Right cardiac atrium (tissue), 5 donors: ENCODE measurements around the gene CCDC141. TPM values are rescaled to one million over a fixed set of nuclear protein-coding genes. Genes with fewer than 3 reads are reported as not detected.

ENCODE experiments used
- ATAC-seq, 2 donors: fragments of 200-7000 bp; cut with Tn5 transposase; one replicate each; pipeline versions ENCODE4 v1.8.0 to v1.9.1; 2020; ENCODE audit warnings: moderate library complexity in 2 of 2, mild to moderate bottlenecking in 1 of 2
- DNase-seq, 3 donors: peaks; one replicate each; pipeline ENCODE4 v3.0.0-alpha.2; 2020
- H3K27ac ChIP-seq: one replicate; pipeline ENCODE4 v1.5.1; 2013; ENCODE audit warnings: mild to moderate bottlenecking, low read length, control low read depth, moderate library complexity
- H3K27me3 ChIP-seq: one replicate; pipeline ENCODE4 v1.6.1; 2013; ENCODE audit not compliant: control insufficient read depth, insufficient read depth
- H3K4me1 ChIP-seq: one replicate; pipeline ENCODE4 v1.6.1; 2013; ENCODE audit warnings: low read length; ENCODE audit not compliant: control insufficient read depth, insufficient read depth
- H3K4me3 ChIP-seq: one replicate; pipeline ENCODE4 v1.5.1; 2013; ENCODE audit warnings: low read length, control low read depth
- H3K9me3 ChIP-seq: one replicate; pipeline ENCODE4 v1.6.1; 2013; ENCODE audit warnings: low read length; ENCODE audit not compliant: control insufficient read depth
- WGBS: extraction: QIAGEN DNeasy Blood & Tissue Kit; methylation state at CpG from one replicate; pipeline ENCODE4 v1.1.7; 2013; 5-methylcytosine and 5-hydroxymethylcytosine counted together
- intact Hi-C, 4 donors: fragments of 100-400 bp; cut with DNase I; formaldehyde crosslinking; loops; one replicate each; pipeline versions ENCODE4 v1.11.0 to v1.14.0; 2022 to 2023
- polyA plus RNA-seq: library from polyadenylated mRNA; stranded (reverse); fragments of 200-250 nt; gene quantifications from one replicate; pipeline ENCODE4 v1.2.3, GENCODE V29; 2013
- total RNA-seq, 4 donors: library from RNA; stranded (reverse); fragmentation: NEBNext Ultra II Directional; extraction: Animal tissue kit (Norgen Biotek cat#: 25700); gene quantifications; one replicate each; pipeline ENCODE4 v1.2.1, GENCODE V29; 2021
- donor health status: healthy with polysubstance abuse.
- donor health status: DM: no; HTN: yes; CAD: no.
- donor health status: DM: no; HTN: no; CAD: no.
- donor health status: DM: no; HTN: yes; CAD: no; lungs with severe emphysema.
- donor health status: DM: yes; HTN: yes; CAD: no.

Gene CCDC141
- total and polyA plus RNA-seq, 5 donors = 18.1 to 128 (median 71.7) TPM

DNA sequence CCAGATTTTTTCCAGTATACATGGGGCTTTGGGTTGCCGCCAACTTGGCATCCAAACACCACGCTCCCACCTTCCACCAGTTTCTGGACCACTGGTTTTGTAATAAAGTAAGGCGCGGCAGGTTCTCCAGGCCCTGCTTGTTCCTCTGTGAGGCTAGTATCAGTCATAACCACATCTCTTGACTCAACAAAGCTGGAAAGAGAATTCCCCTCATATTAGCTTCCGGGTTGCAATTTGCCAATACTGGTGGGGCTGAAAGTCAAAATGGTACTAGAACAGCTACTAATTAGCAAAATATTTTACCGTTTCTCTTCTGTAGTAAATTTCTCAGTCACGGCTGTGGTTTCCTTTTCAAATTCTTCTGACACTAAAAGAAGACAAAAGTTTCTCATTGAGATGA, 267.7 kb downstream of the CCDC141 start:
- Histone ChIP-seq H3K4me3 (no peak overlapping the region), H3K4me1 (peaks cover 2% of the 10 kb centered on the region), H3K9me3 (no peaks in the 10 kb centered on the region), H3K27ac (no peak overlapping the region), H3K27me3 (no peaks in the 10 kb centered on the region)
- ATAC-seq (no peak), DNase-seq (no peak)
- intact Hi-C loops = no loop called here
- 87% methylated on average over 7 of the region's 7 CpGs for WGBS

Other genes starting within 250 kb of the CCDC141 start
- gene TTN, start 242.7 kb downstream of the CCDC141 start, total RNA-seq = 1,000 to 10,000 TPM; 1,615 to 2,179 (median 1,851) TPM
- 266 TPM for gene TTN, start 242.7 kb downstream of the CCDC141 start, polyA plus RNA-seq
- gene SESTD1, start 214.7 kb upstream of the CCDC141 start, total RNA-seq = 10 to 100 TPM; 41.9 to 66.7 (median 54.5) TPM
- gene SESTD1, start 214.7 kb upstream of the CCDC141 start, polyA plus RNA-seq = 8.4 TPM